D721Med (cell line): Measurements from ENCODE around the gene PCDH9.

Experiments used
- DNase-seq: peaks from one replicate; pipeline ENCODE4 v3.0.0; 2011; ENCODE audit warnings: low spot score; ENCODE audit not compliant: insufficient read length
- FAIRE-seq: peaks from 2 replicates; lab custom pipeline; 2011; peaks lifted over from hg19 to GRCh38; lab: Jason Lieb, UNC
- TF ChIP-seq, protein P1 (sequence below): IDR thresholded peaks from 2 replicates; pipeline ENCODE4 v1.5.1; 2012; ENCODE audit warnings: mild to moderate bottlenecking, control low read depth; ENCODE audit not compliant: insufficient read depth; ENCODE audit errors: missing control alignments

PCDH9 gene

DNA sequence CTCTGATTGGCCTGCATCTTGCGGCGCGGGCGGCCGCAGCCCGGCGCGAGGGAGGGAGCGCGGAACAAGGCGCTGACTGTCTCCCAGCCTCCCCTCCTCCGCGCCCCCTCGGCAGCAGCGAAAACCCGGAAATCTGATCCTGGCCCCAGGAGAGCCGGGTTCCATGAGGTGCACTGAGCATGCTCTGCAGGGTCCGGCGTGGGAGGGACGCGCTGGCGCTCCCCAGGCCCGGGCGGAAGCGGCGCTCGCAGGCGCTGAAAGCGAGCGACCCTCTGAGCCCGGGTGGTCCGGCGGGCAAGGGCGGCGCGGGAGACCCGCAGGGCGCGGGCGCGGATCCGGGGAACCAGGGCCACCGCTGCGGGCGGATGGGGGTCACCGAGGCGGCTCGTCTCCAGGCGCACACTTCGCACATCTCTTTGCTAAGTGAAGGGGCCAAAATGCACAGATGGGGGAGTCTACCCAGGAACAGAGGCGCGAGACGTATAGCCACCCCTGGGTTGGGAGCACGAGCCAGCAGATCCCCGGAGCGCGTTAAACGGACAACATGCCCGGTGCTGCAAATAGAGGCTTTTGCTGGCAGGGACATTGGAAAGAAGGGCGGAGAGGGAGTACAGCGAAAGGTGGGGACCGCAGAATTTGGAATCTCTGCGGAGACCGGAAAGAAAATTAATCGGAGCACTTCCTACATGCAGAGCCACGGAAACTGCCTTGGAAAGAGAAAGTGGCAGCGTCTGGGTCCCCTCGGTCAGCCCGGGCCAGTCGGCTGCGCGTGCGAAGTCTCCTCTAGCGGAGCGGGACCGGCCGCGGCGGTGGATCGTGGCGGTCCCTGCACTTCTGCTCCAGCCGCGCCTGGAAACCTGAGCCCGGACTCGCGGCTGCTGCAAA lies 510 bp upstream of the PCDH9 start:
- TF ChIP-seq, protein P1, sequence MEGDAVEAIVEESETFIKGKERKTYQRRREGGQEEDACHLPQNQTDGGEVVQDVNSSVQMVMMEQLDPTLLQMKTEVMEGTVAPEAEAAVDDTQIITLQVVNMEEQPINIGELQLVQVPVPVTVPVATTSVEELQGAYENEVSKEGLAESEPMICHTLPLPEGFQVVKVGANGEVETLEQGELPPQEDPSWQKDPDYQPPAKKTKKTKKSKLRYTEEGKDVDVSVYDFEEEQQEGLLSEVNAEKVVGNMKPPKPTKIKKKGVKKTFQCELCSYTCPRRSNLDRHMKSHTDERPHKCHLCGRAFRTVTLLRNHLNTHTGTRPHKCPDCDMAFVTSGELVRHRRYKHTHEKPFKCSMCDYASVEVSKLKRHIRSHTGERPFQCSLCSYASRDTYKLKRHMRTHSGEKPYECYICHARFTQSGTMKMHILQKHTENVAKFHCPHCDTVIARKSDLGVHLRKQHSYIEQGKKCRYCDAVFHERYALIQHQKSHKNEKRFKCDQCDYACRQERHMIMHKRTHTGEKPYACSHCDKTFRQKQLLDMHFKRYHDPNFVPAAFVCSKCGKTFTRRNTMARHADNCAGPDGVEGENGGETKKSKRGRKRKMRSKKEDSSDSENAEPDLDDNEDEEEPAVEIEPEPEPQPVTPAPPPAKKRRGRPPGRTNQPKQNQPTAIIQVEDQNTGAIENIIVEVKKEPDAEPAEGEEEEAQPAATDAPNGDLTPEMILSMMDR: no peak
- FAIRE-seq (no peak), DNase-seq (peak; percentile 73)

DNA sequence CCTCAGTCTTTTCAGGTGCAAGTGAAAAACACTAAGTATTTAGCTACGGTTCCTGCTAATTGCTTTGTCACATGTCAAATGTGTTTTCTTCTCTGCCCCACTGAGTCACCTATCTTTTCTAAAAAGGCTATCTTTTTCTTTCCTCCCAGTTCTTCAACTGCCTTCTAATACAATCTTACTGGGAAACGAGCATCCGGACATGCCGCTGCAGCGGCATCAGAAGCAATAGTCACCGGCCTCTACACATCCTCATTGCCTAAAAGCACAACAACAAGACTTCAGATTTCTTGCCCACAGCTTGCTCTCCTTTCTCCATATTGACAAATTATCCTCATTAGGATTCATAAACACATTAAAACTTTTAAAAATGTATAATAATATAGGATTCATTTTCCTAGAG lies 1.2 kb downstream of the PCDH9 start:
- peak; percentile 48 for FAIRE-seq
- TF ChIP-seq, protein P1: no peak
- DNase-seq: no peak

- TF ChIP-seq, protein P1: no peak
- FAIRE-seq (no peak), DNase-seq (no peak)
Observed at GRCh38 chr13:67228031-67228430, 2.1 kb downstream of the PCDH9 start.

- FAIRE-seq (no peak), DNase-seq (no peak)
- TF ChIP-seq, protein P1: no peak
Observed at GRCh38 chr13:67227131-67227983, 2.8 kb downstream of the PCDH9 start.

DNA sequence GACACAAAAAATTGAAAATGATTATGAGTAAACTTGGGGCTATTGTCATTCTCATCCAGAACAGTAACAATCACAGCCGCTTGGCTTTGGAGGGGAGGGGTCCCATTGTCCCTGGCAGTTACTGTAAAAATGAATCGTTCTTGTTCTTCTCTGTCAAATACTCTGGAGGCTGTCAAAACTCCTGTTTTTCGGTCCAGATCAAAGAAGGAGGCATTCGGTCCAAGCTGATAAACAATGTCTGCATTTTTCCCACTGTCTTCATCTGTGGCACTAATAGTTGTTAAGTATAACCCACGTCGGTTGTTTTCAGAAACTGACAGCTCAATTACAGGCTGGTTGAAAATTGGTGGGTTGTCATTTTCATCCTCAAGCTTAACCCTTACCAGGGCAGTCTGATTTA lies 3.4 kb downstream of the PCDH9 start:
- DNase-seq (no peak), FAIRE-seq (no peak)
- TF ChIP-seq, protein P1: no peak

GRCh38 chr13:67225252-67226159 lies 4.6 kb downstream of the PCDH9 start:
- no peak for FAIRE-seq
- DNase-seq: no peak
- TF ChIP-seq, protein P1: no peak
